GM21515 (cell line): ENCODE results near the gene ABI3BP.

Source experiments
- ATAC-seq: cut with Tn5 transposase; IDR thresholded peaks from one replicate; pipeline ENCODE4 v1.9.1; 2021; ENCODE audit not compliant: unreplicated experiment

ABI3BP gene

DNA sequence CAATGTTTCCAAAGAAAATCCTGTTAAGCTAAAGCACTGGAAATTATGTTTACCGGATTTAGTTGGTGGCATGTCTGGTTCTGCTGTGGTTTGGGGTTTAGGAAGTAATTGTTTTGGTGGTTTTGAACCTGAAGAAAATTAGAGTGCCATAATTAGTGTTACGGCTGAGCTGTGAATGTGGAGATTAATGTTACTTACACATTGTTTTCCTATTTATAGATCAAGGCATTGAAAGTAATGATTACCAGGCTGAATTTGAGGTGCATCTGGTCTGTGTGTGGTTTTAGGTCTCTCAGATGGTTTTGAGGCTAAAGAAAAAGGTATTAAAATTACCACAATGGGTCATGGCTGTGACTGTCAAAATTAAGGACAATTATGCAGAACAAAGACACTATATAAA lies 155.1 kb downstream of the ABI3BP start:
- ATAC-seq, result no peak

DNA sequence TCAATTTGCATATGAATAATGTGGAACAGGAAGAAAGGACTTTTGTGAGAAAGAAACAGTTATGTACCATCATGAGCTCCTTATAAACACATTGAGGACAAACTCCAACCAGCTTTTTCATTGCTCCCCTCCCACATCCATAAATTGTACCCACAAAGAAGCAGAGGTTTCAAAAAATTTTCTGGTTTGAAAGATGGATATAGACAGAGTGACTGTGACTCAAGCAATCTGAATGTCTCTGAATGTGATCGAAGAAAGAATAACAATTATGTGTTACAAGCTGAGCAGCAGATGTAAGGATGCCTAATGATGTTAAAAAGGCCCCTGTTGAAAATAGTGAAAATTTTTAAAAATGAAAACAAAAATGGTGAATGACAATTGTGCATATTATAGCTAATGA lies 156.6 kb downstream of the ABI3BP start:
- no peak for ATAC-seq

DNA sequence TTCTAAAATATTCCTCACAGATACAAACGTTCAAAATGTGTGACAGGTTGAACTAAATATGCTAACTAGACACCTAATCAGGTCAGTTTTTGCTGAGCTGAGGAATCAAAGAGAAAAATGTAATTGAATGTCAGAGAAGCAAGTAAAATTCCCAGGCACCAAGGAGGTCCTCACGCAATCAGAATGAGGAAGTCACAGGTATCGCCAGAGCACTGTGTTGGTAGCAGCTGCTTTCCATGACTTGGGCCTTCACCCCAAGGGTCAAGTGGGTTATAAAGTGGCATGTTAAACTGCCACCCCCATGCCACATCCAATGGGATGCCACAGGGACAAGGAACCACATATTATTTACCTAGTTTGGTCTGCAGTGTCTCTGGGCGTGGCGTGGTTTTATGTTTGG lies 158.9 kb downstream of the ABI3BP start:
- ATAC-seq, result no peak

DNA sequence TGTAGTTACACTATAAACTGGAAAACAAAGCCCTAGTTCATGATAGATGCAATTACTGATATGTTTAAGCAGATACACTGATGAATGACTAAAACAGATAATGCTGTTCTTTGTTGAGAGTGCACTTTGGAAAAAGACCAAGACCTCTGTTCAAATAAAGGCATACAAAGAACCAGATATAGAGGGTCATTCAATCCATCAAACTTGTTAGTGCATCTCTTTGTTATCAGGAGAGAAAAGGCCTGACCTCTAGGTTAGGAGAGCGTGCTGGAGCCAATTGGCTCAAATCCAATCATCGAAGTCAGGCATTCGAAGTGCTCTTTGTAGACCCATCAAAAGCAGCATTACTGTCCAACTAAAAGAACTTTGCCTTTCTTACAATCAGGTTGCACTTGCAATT lies 159.7 kb downstream of the ABI3BP start:
- ATAC-seq, result no peak

DNA sequence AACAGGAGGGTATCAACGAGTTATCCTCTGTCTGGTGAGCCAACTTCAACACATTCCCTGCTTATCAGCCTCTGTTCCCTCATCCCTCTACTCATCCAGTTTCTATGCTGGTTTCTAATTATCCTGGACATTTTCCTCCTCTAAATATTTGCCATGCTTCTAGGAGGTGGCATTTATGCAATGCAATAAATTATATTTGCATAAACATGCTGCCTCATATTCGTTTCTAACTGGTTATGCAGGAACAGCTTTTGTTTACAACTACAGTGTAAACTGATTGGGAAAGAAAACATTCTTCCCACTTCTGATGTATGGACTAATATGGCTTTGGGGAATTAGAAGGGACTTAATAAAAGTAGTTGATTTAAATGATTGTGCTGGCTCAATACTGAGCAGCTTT lies 161.6 kb downstream of the ABI3BP start:
- ATAC-seq, result no peak

DNA sequence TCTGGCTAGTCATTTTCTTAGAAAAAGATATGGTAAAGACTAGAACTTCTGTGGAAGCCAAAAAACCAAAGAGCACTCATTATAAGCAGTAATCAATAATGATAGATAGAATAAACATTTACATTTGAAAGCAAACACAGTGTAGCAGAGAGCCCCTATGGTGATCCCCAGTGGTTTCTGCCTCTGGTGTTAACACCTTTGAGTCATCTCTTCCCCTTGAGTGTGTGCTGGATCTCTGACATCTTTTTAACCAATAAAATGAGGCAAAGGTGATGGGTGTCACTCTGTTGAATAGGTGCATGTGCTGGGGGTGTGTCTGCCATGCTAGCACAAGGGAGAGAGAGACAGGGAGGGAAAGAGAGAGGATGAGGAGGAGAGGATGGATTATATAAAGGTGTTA lies 162.3 kb downstream of the ABI3BP start:
- no peak for ATAC-seq

DNA sequence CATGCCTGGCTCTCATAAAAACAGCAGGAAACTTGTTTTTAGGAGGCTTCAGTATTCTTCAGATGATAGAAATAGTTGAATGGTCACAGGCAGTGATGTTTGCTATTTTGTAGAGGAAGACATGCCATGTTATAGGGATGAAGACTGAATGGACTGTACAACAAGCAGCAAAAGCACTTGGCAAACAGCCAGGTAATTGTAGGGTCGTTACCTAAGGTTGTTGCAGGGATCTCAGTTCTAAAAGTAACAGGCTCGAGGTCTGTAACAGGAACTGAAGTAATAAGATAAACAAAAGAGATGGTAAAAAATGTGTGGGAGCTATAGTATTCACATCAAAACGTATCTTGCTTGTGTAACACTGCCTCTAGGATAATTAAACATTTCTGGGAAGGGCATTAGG lies 167.6 kb downstream of the ABI3BP start:
- no peak for ATAC-seq

DNA sequence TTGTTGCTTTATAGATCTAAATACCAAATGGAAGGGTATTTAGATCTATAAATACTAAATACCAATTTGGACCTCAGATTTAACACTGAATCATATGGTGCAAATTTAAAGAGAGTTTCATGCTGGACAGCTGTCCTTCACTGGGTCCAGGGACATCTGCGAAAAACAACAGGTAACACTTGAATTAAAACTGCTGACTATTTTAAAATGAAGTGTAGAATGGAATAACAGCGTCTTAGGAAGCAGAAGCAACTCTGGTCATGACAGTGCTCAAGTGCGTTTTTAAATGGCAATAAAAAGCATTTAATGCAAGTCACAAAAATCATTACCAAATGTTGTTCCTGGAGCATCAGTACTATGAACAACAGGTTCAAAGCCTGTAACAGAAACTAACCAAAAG lies 177.6 kb downstream of the ABI3BP start:
- ATAC-seq, result no peak

DNA sequence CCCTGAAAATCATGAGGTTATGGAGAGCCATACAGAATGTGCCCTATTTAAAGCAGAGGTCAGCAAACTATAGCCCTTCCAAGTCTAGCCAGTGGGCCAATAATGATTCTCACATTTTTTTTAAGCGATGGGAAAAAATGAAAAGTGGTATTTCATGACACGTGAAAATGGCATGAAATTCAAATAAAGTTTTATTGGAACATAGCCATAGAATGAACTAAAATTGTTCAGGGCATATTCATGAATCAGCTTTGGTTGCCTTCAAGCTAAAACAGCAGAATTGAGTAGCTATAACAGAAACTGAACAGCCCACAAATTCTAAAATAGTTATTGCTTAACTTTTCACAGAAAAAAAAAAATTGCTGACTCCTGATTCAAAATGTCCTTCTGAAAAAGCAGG lies 179.4 kb downstream of the ABI3BP start:
- no peak for ATAC-seq

DNA sequence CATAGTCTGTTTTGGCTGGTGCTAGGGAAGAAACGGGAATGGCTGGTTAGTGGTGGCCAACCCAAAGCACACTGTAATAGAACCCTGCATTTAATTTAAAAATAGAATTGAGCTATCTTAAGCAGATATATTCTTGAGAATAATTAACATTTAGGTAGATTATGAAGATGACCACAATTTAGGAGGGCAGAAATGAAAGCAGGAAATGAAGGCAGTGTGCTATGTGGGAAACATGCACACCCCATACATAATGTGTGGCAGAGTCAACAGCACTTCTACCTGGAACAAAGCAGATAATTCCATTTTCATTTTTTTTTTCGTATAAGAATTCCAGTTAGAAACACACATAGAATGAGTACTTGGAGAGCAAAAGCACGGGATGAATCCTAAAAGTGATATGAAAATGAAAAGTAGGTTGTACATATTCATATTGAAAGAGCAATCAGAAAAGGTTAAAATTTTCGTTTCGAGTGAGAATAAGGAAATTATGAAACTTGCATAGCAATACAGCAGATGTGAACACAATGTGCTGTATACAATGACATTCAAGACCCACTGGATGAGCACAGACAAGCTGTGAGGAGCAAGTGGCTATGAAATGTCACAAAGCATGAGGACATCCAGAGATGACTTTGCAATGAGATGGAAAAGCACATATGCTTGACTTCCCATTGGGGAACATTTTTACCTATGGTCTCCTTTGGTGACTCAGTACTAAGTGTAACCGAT lies 181.3 kb downstream of the ABI3BP start:
- no peak for ATAC-seq

DNA sequence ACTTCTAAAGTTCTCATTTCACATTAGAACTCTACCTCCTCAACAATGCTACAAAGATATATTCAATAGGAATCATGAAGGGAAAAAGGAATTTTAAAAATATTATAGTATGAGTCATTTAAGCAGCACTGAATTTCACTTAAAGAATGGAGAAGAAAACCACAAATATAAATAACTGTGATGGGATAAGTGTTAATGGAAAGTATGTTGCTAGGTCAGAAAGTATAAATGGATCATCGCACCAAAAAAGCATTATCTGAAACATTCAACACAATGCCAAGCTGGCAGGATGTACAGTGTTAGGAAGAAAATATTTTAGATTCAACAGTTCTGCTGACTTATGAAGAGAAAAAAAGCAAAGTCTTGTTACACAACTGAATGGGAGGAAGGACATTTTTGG lies 182.6 kb downstream of the ABI3BP start:
- ATAC-seq, result no peak

DNA sequence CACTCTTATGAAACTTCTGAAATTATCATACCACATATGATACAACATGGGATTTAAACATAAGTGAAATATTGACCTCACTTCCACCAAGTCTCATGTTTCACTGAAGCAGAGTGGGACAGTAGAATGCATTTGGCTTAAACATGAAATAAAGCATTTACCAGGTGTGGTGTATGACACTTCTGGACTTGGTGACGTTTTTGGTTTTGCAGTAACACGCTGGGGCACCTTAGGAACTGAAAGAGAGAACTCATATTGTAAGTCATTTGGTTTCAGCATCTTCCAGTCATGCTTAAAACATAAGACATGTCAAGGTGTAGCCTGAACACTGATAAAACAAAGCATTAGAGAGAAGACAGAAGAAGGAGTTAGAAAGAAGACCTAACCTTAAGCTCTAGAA lies 188.6 kb downstream of the ABI3BP start:
- no peak for ATAC-seq

DNA sequence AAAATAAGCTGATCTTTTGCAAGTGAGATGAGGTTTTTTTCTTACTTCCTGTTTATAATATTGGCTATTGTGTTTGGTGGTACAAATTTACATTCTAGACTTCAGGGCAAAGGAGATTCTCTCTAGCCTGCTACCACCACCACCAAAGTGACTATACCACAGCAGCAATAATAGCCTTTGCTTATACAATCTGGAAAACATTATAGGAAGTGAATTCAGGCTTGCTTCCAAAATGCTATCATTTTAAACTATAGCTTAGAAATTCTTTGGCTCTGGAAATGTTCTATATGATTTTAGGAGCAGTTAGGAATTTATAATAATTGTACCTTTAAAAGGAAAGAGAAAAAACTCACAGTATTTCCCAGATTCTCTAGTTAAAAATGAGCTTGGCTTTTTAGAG lies 189.5 kb downstream of the ABI3BP start:
- ATAC-seq, result no peak

DNA sequence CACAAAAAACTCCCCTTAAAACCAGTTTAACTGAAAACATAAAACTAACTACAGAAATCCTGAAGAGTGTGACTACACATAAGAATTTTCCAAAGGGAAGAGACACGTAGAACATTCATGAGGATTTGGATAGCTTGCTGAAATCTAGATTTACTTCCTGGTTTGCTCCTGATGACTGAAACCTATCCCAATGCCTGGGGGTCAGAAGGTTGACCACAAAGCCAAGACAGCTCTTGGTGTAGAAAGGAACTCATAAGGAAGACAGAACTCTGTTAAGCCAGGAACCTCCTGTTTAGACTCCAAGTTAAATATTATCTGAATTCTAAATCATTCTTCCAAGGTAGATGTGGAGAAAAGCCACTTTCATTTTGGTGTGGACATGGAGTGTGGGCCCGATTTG lies 191.1 kb downstream of the ABI3BP start:
- ATAC-seq, result no peak

DNA sequence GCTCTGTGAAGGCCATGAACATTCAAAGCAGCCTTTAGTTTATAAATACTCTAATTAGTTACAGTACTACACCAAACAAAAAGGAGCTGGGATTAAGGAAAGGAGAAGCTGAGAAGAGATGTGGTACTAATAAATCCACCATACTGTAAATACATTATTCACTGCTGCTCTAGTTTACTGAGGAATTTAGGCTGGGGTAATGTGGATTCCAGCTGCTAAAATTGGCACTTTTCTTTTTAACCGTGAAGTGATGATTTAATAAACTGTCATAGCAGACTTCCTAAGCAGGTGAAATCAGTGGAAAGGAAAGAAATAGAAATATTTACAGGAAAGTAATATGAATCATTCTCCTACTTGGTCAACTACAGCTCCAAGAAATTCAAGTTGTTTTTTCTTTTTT lies 195.2 kb downstream of the ABI3BP start:
- no peak for ATAC-seq

DNA sequence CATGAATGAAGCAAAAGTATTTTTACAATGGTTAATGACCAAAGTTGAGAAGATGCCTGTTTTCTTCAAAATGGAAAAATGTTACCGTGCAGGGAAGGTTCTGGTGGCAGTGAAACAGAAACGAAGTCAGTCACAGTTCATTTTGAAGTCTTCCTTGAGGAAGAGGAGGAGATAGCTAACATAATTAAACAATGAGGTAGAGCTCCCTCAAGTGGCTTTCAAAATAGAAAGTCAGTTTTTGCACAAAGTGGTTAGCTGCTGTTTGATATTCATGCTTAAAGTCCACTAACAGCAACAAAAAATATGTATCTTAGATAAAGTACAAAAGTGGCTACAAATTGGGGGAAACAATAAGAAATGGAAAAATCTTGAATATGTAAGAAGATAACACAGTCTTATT lies 196.7 kb downstream of the ABI3BP start:
- no peak for ATAC-seq

DNA sequence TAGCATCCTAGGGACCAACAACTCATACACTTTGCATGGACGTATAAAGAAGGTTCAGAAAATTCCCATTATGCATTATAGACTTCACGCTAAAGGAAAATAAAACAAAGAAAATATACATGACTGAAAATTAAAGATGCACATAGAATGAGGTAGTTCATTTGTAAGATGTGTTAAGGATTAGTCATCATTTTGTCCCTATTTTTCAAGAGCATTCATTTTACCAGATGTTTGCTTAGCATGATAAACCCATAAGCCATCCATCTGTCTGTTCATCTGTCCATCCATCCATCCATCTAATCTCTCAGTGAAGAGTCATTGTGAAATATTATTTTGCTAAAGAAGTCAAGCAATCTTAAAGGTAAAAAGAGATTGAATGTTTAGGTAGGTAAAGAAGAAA lies 203.6 kb downstream of the ABI3BP start:
- no peak for ATAC-seq

DNA sequence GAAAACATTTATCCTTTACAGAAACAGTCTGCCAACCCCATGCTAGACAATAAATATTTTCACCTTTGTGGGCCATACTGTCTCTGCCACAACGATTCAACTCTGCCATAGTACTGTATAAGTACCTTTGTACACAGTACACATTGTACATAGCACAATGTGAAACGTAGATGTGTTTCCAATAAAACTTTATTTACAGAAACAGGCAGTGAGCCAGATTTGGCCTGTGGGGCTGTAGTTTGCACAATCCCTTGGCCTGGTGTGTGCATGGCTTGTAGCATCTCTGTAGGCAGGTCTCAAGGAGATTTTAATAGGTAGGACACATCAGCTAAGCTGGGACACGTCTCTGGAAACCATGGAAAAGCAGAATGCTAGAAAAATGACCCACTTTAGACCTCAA lies 209.6 kb downstream of the ABI3BP start:
- ATAC-seq, result no peak

DNA sequence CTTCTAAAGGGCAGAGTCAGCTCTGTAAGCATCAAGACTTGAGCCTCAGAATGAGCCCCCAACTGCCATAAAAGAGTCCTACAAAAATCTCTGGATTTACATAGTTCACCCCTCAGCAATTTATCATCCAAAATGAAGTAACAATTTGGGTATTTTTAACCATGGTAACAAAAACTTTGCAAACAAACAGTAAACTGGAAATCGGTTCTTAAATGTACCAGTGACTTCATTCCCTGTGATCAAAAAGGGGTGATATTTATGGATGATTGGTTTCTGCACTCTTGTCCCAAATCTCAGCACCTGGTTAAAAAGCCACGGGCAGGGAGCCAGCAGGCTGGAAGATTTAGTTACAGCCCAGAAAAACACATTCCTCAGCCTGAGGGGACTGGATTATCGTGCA lies 210.3 kb downstream of the ABI3BP start:
- ATAC-seq, result no peak

DNA sequence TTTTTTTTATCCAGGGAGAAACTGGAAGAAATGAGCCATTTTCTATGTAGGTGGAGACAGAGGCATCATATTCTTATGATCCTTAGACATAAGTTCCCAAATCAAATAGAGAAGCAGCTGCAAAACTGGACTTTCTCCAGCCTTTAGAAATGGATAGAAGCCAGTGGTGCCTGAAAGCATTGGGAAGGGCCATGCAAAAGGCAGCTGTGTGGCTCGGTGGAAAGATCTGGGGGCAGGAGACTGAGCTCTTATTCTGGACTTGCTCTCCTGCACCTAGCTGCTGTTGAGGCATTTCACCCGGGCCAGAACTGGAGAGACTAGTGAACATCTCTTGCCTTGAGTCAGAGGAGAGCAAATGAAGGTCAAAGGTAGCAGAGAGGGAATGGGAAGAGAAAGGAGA lies 210.9 kb downstream of the ABI3BP start:
- no peak for ATAC-seq

DNA sequence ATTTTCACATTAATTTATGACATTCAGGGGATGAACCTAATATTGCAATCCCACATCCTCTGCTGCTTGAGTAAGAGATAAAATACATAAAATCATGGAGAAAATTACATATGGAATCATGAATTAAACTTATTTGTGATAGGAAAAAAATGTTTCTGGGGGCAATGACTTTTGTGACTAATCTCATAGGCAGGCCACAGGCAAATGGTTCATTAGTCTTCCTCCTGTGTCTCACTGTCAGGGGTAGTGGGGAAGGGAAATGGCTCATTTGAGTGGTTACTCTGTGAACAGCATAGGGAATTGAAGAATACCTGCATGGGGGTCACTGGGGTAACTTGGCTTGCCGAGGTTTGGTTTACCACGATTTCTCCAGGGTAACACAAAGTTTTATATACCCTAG lies 211.9 kb downstream of the ABI3BP start:
- no peak for ATAC-seq

DNA sequence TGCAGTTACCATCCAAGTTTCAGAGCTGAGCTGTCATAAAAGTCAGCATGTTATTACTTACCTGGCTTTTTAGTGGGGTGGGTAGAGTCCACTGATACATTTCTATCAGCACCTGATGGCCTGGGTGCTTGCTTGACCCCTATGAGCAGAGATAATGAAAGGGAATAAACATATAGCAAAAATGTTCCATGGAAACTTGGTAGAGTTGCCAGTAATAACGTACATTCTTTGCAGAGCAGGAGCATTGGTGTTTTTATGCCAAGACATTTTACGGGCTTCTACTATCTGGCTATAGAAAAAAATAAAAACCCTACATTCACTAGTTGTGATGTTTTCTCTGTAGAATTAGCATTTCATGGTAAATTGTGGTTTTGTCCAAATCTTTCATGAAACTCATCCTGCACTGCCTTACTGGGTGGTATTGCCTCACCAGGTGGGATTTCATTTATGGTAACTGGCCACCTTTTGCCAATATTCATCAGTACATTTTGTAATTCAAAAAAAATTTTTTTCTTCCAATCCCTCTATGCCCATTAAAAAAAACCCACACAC lies 213.1 kb downstream of the ABI3BP start:
- no peak for ATAC-seq

DNA sequence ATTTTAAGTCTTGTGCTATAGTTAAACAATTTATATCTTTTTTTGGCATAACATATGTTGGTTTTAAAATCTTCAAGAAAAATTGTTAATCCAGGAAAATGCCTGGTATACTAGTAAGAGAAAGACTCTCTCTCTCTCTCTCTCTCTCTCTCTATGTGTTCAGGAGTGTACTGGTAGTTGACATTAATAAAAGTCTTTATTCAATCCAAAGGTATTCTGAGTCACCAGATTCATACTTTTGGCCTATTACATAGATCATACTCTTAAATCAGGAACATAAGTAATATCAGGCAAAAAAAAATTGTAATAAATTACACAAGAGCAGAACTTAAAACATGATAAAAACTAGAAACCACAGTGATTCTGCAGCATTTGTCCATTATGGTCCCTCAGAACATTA lies 213.7 kb downstream of the ABI3BP start:
- ATAC-seq, result no peak
